Stromal cell of bone marrow (primary cell): ENCODE data around the gene ITSN2.

Experiments
- DNase-seq: peaks from one replicate; pipeline ENCODE4 v3.0.0-alpha.2; 2012; ENCODE audit warnings: low read depth

The ITSN2 gene

DNA sequence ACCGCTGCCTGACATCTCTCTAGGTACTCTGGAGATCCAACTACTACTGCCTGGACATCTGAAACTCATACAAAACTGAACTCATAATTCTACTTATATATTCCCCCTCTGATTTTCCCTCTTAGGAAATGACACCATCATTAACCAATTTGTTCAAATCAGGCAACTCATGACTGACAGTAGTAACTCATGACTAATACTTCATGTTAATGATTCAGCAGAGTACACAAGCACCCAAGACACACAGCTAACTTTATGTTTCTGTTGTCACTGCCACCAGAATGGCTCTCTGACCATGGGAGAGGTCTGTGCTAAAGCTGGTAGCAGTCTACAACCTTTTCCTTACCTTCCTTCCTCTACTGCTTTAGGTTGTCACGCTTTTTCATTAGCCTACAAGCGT lies 91.1 kb downstream of the ITSN2 start:
- DNase-seq: peak; percentile 19

DNA sequence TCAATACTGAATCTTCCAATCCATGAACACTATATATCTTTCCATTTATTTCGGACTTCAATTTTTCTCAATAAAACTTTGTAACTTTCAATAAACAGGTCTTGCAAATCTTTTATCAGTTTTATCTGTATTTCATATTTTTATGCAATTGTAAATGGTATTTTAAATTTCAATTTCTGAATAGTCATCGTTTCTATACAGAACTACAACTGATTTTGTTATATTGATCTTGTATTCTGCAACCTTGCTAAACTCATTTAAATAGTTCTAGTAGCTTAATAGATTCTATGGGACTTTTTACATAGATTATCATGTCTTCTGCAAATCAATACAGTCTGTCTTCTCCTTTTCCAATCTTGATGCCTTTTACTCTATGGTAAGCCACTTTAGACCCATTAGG lies 95.1 kb downstream of the ITSN2 start:
- DNase-seq: no peak

DNA sequence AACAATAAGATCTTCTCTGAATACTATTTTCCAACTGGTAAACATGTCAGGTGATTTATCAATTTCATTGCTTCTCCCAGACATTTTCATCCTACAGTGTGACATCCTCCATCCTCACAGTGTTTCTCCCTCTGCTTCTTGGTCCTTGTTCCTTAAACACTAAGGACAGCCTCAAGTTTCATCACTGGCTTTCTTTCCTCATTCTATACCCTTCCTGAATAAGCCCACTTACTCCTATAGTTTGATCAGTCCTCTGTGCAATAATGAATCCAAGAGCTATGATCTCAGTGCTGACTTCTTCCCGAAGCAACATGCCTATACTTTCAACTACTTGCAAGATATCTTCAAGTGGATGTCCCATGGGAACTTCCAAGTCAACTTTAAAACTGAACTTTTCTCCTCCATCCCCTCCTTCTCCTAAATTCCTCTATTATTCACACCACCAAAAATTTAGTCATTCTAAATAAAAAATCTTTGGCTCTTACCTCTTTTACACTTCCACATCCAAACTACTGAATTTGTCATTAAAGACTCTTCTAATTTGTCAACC lies 97.8 kb downstream of the ITSN2 start:
- DNase-seq: peak; percentile 32

GRCh38 chr2:24261441-24261840 lies 98.9 kb downstream of the ITSN2 start:
- no peak for DNase-seq

DNA sequence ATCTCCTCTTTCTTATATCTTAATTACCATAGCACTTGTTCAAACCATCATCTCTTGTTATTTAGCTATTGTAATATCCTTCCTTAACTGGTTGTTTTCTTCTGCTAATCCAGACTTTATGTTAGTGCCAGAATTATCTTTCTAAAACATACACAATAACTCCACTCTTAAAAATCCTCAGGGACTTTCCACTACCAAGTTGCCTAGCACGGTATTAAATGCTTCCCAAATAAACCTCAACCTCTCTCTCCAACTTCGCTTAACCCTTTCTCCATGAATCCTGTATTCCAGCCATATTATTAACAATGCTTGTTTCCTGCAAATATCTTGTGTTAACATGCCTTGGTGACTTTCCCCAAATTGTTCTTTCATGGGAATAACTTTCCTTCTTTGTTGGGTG lies 101.0 kb downstream of the ITSN2 start:
- no peak for DNase-seq

GRCh38 chr2:24258718-24259117 lies 101.6 kb downstream of the ITSN2 start:
- no peak for DNase-seq

DNA sequence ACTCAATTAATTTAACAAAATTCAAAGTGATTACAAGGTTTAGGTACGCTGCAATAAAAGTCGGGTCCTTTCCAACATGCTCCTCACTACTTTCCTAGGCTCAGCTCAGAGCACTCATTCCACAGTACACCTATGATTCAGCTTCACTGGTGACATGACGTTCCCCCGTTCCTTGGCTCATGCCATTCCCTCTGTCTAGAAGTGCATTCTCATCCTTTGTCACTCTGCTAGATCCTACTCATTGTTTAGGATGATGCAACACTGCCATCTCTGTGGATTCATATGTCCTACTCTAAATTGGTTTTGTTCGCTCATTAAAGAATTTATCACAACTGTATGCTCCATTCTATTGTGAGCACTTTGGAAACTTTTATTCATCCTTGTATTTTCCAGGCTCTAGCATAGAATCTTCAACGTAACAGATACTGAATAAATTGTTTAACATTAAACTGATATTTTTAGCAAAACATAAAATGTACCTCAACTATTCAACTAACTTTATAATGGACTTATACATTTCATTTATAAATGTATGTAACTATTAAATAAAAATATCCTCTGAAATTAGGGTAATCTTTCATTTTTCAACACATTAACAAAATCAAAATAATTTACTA lies 106.9 kb downstream of the ITSN2 start:
- DNase-seq: no peak

- no peak for DNase-seq
Observed at GRCh38 chr2:24247592-24247991, 112.7 kb downstream of the ITSN2 start.

DNA sequence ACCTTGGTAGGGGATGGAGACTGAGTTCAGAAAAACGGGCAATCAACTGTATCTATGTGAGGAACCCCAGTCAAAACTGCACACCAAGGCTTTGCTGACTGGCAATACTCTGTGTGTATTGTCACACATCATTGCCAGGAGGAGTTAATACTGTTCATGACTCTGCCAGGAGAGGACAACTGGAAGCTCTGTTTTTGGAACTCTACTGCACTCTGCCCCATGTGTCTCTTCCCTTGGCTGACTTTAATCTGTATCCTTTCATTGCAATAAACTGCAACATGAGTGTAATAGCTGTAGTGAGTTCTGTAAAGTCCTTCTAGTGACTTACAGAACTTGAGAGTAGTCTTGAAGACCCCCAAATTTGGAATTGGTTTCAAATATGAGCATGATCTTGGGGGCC lies 113.2 kb downstream of the ITSN2 start:
- no peak for DNase-seq

DNA sequence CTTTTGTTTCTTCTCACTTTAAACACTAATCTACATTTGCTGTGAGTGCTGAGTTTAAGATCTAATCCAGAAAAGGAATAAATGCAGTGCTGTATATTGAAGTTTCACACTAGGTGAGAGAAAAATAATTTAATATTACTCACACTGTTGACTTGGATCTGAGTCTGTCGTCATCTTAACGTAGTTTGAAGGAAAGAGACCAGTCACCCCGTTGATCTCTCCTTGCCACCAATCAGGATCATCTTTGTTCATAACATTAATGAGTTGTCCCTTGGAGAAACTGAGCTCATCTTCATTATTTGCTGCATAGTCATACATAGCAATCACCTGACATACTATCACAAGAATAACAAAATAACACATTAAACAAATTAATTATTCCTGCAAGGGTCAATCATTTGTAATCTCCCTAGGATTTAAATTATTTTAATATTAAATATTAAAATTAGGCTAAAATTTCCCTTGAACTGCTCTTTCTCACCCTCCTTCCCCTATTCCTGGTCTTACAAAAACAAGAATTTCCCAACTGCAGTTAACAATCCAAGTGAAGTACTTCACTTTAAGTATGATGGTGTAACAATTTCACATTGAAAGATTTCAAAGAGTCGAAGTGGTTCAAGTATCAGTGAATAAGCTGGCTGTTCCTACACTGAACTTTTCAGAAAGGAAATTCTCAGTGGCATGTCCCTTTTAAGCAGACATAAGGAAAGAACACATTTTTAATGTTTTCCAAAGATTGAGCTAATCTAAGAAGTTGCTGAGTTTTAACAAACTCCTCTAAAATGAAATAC lies 114.2 kb downstream of the ITSN2 start:
- no peak for DNase-seq

- no peak for DNase-seq
Observed at GRCh38 chr2:24241528-24241927, 118.8 kb downstream of the ITSN2 start.

DNA sequence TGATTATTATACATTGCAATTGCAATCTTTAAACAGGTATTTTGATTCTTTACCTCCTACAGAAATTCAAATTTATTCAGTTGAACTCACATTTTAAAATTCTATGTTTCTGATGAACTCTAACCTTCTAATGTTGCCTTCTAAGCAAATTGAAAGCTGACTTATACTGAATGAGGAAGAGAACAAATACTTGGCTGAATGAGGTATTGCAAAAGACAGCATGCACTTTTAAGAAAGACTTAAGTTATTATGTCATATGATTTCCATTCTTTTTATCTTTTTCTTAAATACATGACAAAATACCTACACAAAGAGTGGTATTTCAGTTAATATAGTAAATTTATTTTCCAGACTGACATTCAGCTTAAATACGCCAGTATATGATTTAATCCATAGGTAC lies 120.8 kb downstream of the ITSN2 start:
- no peak for DNase-seq

DNA sequence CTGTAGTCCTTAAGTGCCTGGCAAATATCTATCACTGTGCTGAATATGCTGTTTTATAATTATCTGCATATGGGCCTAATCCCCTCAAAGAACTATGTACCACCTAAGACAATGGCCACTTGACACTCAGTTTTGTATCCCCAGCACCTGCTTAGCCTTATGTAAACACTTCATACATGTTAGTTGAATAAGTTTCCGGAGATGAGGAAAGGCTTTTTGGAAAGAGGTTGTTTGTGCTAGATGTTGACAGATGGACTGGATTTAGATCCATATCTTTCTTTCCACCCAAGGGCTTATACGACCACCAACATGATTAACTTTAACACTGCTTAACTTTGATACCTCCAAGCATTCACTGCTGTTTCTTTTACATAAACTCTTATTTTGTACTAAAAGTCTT lies 122.2 kb downstream of the ITSN2 start:
- no peak for DNase-seq

- no peak for DNase-seq
Observed at GRCh38 chr2:24237313-24237712, 123.0 kb downstream of the ITSN2 start.

DNA sequence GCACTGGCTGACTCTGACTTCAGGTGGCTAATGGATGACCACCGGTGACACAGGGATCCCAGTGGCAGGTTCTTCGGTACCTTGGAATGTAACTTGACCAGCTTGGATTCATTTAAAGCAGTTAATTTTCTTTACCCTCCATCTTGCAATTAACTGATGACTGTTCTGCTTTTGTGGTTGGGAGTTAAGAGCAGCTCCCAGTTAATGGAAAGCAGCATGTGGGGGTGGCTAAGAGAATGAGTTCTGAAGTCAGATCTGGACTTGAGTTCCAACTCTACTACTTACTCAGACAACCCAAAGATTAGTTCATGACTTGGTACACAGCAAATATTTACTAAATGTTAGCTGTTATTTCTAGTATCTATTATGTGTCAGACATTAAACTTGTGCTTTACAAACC lies 127.0 kb downstream of the ITSN2 start:
- no peak for DNase-seq

DNA sequence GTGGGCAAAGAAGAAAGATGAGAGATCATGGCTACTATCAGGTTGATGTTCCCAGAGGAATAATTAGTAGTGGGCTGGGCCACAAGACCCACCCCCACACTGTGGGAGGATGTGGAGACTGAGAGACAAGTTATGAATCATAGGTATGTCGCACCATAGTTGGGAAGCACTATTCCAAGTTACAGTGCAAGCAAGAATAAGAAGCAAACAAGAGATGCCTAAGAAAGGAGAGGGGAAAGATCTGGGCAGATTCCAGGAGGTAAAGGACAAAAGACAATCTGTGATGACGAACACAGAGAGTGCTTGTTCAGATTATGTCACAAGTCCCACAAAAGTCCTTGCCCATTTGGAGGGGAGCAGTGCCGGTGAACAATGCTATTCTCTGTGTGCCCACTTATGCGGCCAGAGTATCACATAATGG lies 128.9 kb downstream of the ITSN2 start:
- DNase-seq: no peak

GRCh38 chr2:24228470-24228869 lies 131.9 kb downstream of the ITSN2 start:
- DNase-seq: no peak

DNA sequence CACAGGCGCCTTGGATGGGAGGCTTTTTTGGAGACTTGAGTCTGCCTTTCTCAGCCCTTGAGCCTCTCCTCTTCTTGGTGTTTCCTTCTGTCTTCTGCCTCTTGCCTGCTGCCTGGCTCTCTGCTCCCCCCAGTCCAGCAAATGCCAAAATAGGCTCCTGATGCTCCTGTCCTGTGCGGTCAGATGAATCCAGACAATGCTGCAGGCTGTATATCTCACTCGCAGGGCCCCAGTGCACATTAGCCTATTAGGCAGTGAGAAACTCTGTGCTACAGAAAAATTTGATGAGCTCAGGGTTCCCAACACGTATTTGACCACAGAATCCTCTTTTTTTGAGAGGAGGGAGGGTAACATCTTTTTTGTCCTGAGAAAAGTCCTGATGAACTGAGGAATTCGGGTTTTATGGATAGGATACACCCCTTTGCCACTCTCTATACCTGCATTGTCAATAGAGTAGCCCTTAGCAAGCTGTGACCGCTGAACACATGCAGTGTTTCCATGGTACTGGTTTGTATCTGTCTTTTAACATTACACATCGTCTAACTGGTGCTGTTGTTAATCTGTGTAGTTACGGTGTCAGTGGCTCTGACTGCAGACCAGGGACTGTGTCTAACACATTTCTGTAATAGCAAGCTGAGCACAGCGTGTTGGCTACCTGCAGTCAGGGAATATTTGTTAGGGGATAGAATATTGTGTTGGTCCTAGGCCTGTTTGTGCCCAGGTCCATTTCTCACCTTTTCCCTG lies 134.7 kb downstream of the ITSN2 start:
- no peak for DNase-seq

GRCh38 chr2:24222946-24223345 lies 137.4 kb downstream of the ITSN2 start:
- no peak for DNase-seq

- no peak for DNase-seq
Observed at GRCh38 chr2:24221343-24222050, 138.8 kb downstream of the ITSN2 start.

GRCh38 chr2:24220554-24221291 lies 139.6 kb downstream of the ITSN2 start:
- no peak for DNase-seq

DNA sequence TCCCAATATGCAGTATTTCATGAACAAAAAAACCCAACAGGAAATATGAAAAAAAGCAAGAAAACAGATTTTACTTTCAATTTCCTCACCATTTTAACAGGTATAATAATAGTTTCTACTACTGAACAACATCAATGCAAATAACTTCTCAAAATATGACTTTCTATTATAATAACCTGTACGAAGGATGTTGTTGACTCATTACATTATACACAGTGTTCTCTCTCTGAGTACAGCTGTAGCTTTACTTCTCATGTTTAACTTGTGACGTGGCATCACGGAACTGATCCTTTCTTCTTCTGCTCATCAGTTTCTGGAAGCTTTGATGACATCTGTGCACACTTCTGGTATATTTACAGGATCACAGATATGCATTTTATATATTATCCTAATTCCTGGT lies 145.5 kb downstream of the ITSN2 start:
- DNase-seq: no peak
